ENCODE results near the gene GGA2.

GGA2 gene

GRCh38 chr16:23509782-23510163 lies 521 bp downstream of the GGA2 start:
- DNase-seq (ENCODE audit: low spot score), result no peak
- no peak for TF ChIP-seq CTCF (IDR thresholded peaks at IDR 0.05; ENCODE audit: borderline replicate concordance, control extremely low read depth, extremely low read depth, insufficient read depth, missing control alignments)
- in situ Hi-C loops (cut with MboI; ENCODE audit: low sequenced_read_pairs, unreplicated experiment), result no loop called here

- DNase-seq (ENCODE audit: low spot score), result no peak
- TF ChIP-seq CTCF (IDR thresholded peaks at IDR 0.05; ENCODE audit: borderline replicate concordance, control extremely low read depth, extremely low read depth, insufficient read depth, missing control alignments), result no peak
- in situ Hi-C loops (cut with MboI; ENCODE audit: low sequenced_read_pairs, unreplicated experiment), result no loop called here
Measured at GRCh38 chr16:23509441-23509754, 896 bp downstream of the GGA2 start.

GRCh38 chr16:23508589-23509440 lies 1.5 kb downstream of the GGA2 start:
- DNase-seq (ENCODE audit: low spot score), result no peak
- in situ Hi-C loops (cut with MboI; ENCODE audit: low sequenced_read_pairs, unreplicated experiment), result no loop called here

GRCh38 chr16:23506606-23506994 lies 3.7 kb downstream of the GGA2 start:
- in situ Hi-C loops (cut with MboI; ENCODE audit: low sequenced_read_pairs, unreplicated experiment), result no loop called here
- no peak for TF ChIP-seq CTCF (IDR thresholded peaks at IDR 0.05; ENCODE audit: borderline replicate concordance, control extremely low read depth, extremely low read depth, insufficient read depth, missing control alignments)
- DNase-seq (ENCODE audit: low spot score), result no peak

More at GRCh38 chr16:23508589-23509440, 1.5 kb downstream of the GGA2 start:
- TF ChIP-seq CTCF (IDR thresholded peaks at IDR 0.05; ENCODE audit: borderline replicate concordance, control extremely low read depth, extremely low read depth, insufficient read depth, missing control alignments), result no peak

GRCh38 chr16:23505671-23506605 lies 4.4 kb downstream of the GGA2 start:
- DNase-seq (ENCODE audit: low spot score), result no peak
- in situ Hi-C loops (cut with MboI; ENCODE audit: low sequenced_read_pairs, unreplicated experiment), result no loop called here
- TF ChIP-seq CTCF (IDR thresholded peaks at IDR 0.05; ENCODE audit: borderline replicate concordance, control extremely low read depth, extremely low read depth, insufficient read depth, missing control alignments), result no peak

- TF ChIP-seq CTCF (IDR thresholded peaks at IDR 0.05; ENCODE audit: borderline replicate concordance, control extremely low read depth, extremely low read depth, insufficient read depth, missing control alignments), result no peak
- DNase-seq (ENCODE audit: low spot score), result no peak
- in situ Hi-C loops (cut with MboI; ENCODE audit: low sequenced_read_pairs, unreplicated experiment), result no loop called here
Measured at GRCh38 chr16:23505180-23505665, 5.1 kb downstream of the GGA2 start.
